ENCODE results near the gene IDE.
"Not testable (repeated sequence)": the region's sequence is repeated elsewhere in the genome, so short reads cannot be mapped to it uniquely, and the experiment has no call there.

IDE gene

DNA sequence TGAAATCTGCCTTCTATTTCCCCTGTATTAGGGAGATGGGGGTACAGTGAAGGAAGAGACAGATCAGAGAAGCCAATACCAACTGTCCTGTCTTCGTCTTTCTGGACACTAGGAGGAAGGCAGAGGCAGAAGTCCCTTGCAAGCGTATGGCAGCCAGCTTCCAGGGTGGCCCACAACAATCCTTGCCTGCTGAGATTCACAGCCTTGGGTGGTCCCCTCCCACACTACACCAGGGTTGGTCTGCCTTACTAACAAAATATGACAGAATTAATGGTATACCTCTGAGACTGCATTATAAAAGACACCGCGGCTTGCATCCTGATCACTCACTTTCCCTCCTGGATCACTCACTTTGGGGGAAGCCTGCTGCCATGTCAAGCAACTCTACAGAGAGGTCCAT is 90.4 kb downstream of the IDE start:
- DNase-seq, result no peak

DNA sequence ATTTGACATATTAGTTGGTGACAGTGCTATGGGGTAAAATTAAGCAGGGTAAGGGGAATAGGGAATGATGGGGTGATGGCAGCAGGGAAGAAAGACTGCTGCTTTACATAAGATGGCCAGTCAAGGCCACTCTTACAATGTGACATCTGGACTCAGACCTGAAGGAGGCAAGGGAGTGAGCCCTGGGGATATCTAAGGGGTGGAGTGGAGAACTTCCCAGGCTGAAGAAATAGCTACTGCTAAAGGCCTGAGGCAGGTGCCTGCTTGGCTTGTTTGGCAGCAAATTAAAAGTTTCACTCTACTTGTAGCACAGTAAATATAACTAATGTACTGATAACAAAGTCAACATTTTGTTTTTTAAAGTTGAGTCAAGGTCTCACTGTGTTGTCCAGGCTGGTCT is 93.5 kb downstream of the IDE start:
- DNase-seq, result no peak

- no peak for DNase-seq
Measured at GRCh38 chr10:92479547-92479946, 94.3 kb downstream of the IDE start.

DNA sequence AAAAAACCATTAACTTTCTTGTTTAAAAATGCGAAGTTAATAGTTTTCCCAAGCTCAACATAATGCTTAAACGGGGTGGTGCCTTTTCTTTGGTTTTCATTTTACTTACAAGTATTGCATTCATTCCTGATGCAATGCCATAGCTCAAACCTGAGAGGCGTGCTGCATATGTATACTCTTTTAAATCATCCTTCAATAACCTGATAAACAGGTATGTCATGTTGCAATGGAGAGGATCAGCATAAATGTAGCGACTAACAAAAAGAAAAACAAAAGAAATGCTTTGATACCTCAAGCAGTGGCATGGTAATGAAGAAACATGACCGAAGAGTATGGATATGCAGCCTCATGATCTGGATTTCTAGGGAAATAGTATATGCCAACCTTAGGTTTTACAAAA is 95.4 kb downstream of the IDE start:
- no peak for DNase-seq

DNA sequence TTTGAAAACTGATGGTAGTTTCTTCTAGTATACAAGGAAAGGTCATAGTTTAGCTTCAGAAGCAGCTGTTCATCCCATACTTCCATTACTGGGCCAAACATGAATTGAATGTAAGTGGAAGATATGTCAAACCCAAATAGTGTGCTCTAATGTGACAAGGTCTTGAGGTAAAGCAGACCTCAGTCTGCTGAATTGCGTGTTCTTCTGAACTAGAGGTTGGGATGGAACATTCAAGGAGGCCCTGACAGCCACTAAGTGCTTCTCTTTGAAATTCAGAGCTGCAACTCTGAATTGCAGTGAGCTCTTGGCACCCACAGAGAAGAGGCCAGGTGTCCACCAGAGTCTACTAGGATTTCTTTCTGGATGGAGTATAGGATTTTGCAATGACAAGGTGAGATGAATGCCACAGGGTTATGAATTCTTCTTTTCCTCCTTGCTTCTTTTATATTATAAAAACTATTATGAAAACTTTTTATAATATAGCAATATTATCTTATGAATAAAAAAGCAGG is 98.5 kb downstream of the IDE start:
- DNase-seq, result no peak

GRCh38 chr10:92470026-92470425 is 103.9 kb downstream of the IDE start:
- DNase-seq, result no peak

DNA sequence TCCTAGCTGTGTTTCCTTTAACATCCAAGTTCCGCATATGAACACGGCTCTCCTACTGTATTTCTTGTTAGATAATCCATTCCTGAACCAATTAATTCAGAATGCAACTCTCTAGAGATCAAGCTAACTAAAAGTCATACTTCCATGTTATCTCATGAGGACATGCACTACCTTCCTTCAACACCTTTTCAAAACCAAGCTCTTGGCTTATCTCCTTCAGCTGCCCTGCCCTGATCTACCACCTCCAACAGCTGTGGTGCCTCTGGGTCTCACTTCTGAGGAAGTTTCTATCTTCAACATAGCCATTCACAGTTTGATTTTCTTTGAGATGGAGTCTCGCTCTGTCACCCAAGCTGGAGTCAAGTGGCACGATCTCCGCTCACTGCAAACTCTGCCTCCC is 109.5 kb downstream of the IDE start:
- DNase-seq, result no peak

- no peak for DNase-seq
Measured at GRCh38 chr10:92463582-92463981, 110.3 kb downstream of the IDE start.

DNA sequence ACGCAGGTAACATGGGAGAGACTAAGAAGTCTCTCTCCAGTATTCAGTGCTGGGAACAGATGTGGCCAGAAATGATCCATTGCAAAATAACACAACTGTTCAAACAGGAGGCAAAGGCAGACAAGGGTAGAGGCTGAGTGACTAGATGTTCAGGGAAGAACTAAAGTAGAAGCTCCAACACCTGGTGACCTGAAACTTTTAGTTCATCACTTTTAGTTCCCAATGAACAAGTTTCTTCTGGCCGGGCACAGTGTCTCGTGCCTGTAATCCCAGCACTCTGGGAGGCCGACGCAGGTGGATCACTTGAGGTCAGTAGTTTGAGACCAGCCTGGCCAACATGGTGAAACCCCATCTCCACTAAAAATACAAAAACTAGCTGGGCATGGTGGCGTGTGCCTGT is 118.9 kb downstream of the IDE start:
- DNase-seq, result not testable (repeated sequence)

DNA sequence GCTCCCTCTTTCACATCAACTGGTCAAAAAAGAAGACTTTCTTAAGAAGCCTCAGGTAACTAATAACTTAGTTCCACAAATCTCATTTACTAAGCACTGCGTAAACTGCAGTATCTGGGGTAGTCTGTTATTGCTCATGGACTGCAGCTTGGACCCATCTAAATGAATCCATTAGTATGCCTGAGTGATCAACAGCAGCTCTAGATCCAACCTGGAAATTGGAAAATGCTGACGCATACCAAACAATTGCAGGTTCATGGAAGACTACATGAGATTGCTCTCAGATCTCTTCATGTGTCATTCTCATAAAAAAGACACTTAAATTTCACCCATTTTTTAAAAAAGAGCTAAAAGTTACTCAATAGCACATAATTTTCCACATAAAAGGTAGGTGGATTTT is 121.6 kb downstream of the IDE start:
- no peak for DNase-seq

GRCh38 chr10:92451431-92451830 is 122.5 kb downstream of the IDE start:
- DNase-seq, result no peak

GRCh38 chr10:92450896-92451295 is 123.0 kb downstream of the IDE start:
- no peak for DNase-seq

- no peak for DNase-seq
Measured at GRCh38 chr10:92440578-92440977, 133.3 kb downstream of the IDE start.

DNA sequence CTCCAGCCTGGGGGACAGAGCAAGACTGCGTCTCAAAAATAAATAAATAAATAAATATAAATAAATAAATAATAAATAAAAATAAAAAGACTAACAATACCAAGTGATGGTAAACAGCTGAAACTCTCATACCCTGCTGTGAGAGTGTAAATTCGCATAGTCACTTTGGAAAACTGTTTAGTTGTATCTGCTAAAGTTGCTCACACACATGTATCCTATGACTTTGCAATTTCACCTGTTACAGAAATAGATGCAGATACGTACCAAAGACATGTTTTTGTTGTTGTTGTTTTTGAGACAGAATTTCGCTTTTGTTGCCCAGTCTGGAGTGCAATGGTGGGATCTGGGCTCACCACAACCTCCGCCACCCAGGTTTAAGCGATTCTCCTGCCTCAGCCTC is 135.7 kb downstream of the IDE start:
- no peak for DNase-seq

- DNase-seq, result no peak
Measured at GRCh38 chr10:92436611-92437010, 137.3 kb downstream of the IDE start.

- not testable (repeated sequence) for DNase-seq
Measured at GRCh38 chr10:92436065-92436464, 137.8 kb downstream of the IDE start.

DNA sequence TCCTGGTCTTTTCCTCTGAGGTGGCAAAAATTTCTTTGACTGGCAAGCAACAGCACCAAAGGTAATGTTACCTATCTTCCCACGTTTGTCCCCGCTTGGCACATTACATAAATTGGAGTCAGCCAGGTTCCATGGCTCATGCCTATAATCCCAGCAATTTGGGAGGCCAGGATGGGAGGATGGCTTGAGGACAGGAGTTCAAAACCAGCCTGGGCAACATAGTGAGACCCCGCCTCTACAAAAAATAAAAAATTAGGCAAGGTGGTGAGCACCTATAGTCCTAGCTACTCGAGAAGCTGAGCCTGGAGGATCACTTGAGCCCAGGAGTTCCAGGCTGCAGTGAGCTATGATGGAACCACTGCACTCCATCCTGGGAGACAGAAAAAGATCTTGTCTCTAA is 139.5 kb downstream of the IDE start:
- DNase-seq, result no peak

DNA sequence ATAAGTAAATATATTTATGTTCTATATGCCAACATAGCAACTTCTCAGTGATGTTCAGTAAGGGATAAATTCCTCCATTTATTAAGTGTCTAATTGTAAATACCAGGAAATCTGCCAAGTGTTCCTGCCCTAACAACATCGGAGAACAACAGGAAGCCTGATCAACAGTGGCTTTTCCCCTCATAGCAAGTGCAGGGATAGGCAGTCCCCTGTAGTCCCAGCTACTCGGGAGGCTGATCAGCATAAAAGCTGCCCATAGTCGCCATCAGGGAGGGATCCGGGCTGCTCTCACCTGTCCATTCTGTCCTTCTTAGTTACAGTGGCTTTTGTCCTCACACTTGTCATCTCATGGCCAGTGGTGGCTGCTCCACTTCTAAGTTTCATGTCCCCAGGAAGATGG is 141.3 kb downstream of the IDE start:
- no peak for DNase-seq

GRCh38 chr10:92430103-92430502 is 143.8 kb downstream of the IDE start:
- DNase-seq, result no peak

- DNase-seq, result no peak
Measured at GRCh38 chr10:92421550-92421949, 152.3 kb downstream of the IDE start.

DNA sequence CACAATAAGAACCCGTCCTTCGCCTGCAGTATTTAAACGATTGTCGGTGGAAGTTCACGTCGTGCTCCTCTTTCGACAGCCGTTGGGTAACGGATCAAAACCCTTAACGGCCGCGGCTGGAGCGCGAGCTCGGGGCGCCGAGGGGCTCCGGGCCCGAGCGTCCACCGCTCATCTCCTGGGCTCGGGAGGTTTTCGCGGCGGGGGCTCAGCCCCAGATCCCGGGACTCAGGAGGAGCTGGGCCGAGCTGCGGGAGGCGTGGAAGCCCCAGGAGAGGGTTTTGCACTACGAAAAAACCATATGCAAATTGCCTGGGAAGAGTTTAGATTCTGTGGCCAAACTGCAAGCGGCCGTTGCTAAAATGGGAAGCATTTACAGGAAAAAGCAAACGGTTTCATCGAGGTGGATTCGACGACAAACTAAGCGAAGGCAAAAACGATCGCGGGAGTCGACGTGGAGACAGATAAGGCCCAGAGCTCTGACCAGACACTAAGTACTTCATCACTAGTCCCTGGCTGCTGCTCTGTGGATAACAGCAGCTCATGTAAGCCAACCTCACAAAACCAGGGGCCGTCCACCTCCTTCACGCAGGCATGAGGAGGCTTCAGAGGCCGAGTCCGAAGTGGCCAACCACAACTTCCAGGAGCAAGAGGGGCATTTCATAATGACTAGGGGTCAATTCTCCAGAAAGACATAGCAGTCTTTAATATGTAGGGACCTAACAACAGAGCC is 153.2 kb downstream of the IDE start:
- DNase-seq, result no peak

- peak in 1 of 2 experiments; percentile 23 for DNase-seq
Measured at GRCh38 chr10:92419740-92420545, 153.9 kb downstream of the IDE start.

DNA sequence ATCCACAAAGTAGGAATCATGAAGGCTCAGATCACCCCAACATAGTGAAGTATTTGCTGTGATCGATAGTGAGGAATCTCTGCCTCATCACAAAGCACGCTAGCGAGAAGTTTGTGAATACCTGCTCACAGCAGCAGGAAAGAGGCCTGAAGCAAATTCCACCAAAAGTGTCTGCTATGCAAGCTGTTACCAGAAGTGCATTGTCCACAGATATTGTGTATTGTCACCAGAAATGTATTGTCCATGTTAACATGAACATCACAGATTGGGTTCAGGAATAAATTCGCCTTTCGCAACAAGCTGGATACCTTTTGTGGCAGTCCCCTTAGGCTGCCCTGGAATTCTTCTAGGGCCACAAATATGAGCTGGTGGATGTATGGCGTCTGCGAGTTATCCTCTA is 155.0 kb downstream of the IDE start:
- DNase-seq, result no peak

- no peak for DNase-seq
Measured at GRCh38 chr10:92418221-92418620, 155.7 kb downstream of the IDE start.

Data from activated T-cell treated with anti-CD3 and anti-CD28 coated beads, Interleukin-2, amount 50 U/mL, for 48 hours (primary cell).